GM12891 (cell line): ENCODE results near the gene ICA1.

Experiments used
- POLR2A ChIP-seq: IDR thresholded peaks from 2 replicates; pipeline ENCODE4 v1.6.1; 2011; ENCODE audit warnings: low read depth, low read length, control low read depth
- SPI1 ChIP-seq: IDR thresholded peaks from 2 replicates; pipeline ENCODE4 v1.6.1; 2011; ENCODE audit warnings: low read depth, low read length, control low read depth
- TAF1 ChIP-seq: IDR thresholded peaks from 2 replicates; pipeline ENCODE4 v1.6.1; 2011; ENCODE audit warnings: low read depth, low read length, control low read depth

DNA sequence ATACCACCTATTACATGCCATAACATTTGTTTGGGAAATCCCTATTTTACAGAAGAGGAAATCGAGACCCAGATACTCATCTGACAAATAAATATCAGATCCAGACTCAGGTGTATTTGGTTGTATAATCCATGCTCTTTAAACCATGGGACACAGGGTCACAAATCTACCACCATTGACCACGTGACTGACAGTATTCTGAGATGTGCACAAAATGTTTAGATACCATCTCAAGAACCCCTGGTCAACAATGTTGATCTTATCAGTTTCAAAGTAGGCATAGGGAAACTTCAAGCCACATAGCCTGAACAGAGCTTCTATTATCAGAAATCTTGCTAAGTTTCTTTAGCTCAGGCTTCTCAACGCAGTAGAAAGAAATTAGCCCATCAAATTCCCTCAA is 93.6 kb downstream of the ICA1 start:
- TF ChIP-seq TAF1 (no peak), POLR2A (no peak), SPI1 (no peak)
